ENCODE measurements around the gene SEPTIN1.
"Not testable (repeated sequence)": the region's sequence is repeated elsewhere in the genome, so short reads cannot be mapped to it uniquely, and the experiment has no call there.

Gene SEPTIN1

GRCh38 chr16:30348113-30348512 is 34.2 kb downstream of the SEPTIN1 start:
- DNase-seq (ENCODE audit: low read depth), result no peak
- TF ChIP-seq CTCF (conservative IDR thresholded peaks at IDR 0.05; ENCODE audit: control insufficient read depth, insufficient read depth, low read depth, low read length), result no peak
- no peak overlapping the region for H3K4me3 ChIP-seq (ENCODE audit: control insufficient read depth, low read depth, low read length)

DNA sequence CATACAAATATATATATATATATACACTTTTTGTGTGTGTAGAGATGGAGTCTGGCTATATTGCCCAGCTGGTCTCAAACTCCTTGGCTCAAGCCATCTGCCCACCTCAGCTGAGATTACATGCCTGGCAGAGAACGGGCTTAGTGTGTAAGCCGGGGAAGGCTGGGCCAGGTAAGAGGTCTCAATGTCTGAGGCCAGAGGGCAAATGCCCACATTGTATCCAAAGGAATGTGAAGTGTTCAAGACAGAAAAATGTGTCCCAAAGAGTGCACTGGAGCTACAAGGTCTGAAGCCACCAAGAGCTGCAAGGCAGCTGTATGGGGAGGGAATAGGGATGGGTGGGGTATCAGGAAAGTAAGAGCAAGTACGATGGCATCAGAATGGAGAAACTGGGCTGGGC is 36.1 kb downstream of the SEPTIN1 start:
- no peak for TF ChIP-seq CTCF (conservative IDR thresholded peaks at IDR 0.05; ENCODE audit: control insufficient read depth, insufficient read depth, low read depth, low read length)
- no peak for DNase-seq (ENCODE audit: low read depth)
- H3K4me3 ChIP-seq (ENCODE audit: control insufficient read depth, low read depth, low read length), result no peak overlapping the region

- DNase-seq (ENCODE audit: low read depth); H3K4me3 ChIP-seq (ENCODE audit: control insufficient read depth, low read depth, low read length): not testable (repeated sequence)
These were observed 38.9 kb downstream of the SEPTIN1 start for GRCh38 chr16:30343491-30343820.

- DNase-seq (ENCODE audit: low read depth), result no peak
- H3K4me3 ChIP-seq (ENCODE audit: control insufficient read depth, low read depth, low read length), result no peak overlapping the region
- no peak for TF ChIP-seq CTCF (conservative IDR thresholded peaks at IDR 0.05; ENCODE audit: control insufficient read depth, insufficient read depth, low read depth, low read length)
These were observed 39.4 kb downstream of the SEPTIN1 start for GRCh38 chr16:30342751-30343490.

- H3K4me3 ChIP-seq (ENCODE audit: control insufficient read depth, low read depth, low read length); DNase-seq (ENCODE audit: low read depth): not testable (repeated sequence)
These were observed 40.4 kb downstream of the SEPTIN1 start for GRCh38 chr16:30341971-30342370.

GRCh38 chr16:30340621-30341020 is 41.7 kb downstream of the SEPTIN1 start:
- H3K4me3 ChIP-seq (ENCODE audit: control insufficient read depth, low read depth, low read length), result no peak overlapping the region
- no peak for TF ChIP-seq CTCF (conservative IDR thresholded peaks at IDR 0.05; ENCODE audit: control insufficient read depth, insufficient read depth, low read depth, low read length)
- no peak for DNase-seq (ENCODE audit: low read depth)

GRCh38 chr16:30338715-30339114 is 43.6 kb downstream of the SEPTIN1 start:
- not testable (repeated sequence) for DNase-seq (ENCODE audit: low read depth); H3K4me3 ChIP-seq (ENCODE audit: control insufficient read depth, low read depth, low read length)

DNA sequence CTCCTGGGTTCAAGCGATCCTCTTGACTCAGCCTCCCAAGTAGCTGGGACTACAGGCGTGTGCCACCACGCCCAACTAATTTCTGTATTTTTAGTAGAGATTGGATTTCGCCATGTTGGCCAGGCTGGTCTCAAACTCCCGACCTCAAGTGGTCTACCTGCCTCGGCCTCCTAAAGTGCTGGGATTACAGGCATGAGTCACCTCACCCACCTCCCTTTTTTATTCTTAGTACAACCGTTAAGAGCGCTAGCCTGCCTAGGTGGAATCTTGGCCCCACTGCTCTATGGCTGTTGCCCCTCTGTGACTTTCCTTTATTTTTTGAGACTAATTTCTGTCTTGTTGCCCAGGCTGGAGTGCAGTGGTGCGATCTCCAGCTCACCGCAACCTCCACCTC is 44.4 kb downstream of the SEPTIN1 start:
- not testable (repeated sequence) for DNase-seq (ENCODE audit: low read depth)

GRCh38 chr16:30335598-30336474 is 46.5 kb downstream of the SEPTIN1 start:
- peak overlapping the region; percentile 51 for H3K4me3 ChIP-seq (ENCODE audit: control insufficient read depth, low read depth, low read length)
- peak; percentile 26 for DNase-seq (ENCODE audit: low read depth)
- TF ChIP-seq CTCF (conservative IDR thresholded peaks at IDR 0.05; ENCODE audit: control insufficient read depth, insufficient read depth, low read depth, low read length), result no peak

More for the DNA sequence above, 44.4 kb downstream of the SEPTIN1 start:
- not testable (repeated sequence) for H3K4me3 ChIP-seq (ENCODE audit: control insufficient read depth, low read depth, low read length)

DNA sequence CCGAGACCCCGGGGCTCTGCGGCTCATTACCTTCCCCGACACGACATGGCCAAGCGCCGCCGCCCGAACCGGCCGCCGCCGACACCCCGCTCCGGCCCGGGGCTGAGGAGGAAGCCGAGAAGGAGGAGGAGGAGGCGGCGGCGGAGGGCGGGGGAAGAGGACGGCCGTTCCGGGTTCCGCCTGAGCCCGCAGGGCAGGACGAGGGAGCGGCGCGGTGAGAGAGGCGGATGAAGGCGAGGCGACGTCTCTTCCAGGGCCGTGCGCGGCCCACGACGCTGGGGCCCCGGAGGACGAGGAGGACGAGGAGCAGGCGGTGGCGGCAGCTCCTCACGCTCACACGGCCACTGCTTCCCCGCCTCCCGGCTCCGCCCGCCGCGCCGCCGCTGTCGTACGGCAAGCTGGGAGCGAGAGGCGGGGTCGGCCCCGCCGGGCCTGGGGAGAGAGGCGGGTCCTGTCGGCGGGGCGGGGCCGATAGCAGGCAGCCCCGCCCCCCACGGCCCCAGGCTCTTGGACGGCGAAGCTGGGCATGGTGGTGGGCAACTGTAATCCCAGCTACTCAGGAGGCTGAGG is 47.2 kb downstream of the SEPTIN1 start:
- peak; percentile 56 for DNase-seq (ENCODE audit: low read depth)

GRCh38 chr16:30334473-30334989 is 47.8 kb downstream of the SEPTIN1 start:
- DNase-seq (ENCODE audit: low read depth), result peak; percentile 73
- H3K4me3 ChIP-seq (ENCODE audit: control insufficient read depth, low read depth, low read length), result peak overlapping the region; percentile 51

More for the DNA sequence above, 47.2 kb downstream of the SEPTIN1 start:
- peak overlapping the region; percentile 59 for H3K4me3 ChIP-seq (ENCODE audit: control insufficient read depth, low read depth, low read length)

All from fibroblast of mammary gland (primary cell).